HuH-7.5 (cell line): ENCODE data around the gene CALM3.
A peak's percentile ranks its signal among the peaks of the same experiment; 100 is the strongest.
"Not testable (repeated sequence)": the region's sequence is repeated elsewhere in the genome, so short reads cannot be mapped to it uniquely, and the experiment has no call there.

Experiments used
- DNase-seq: peaks from one replicate; pipeline ENCODE4 v3.0.0; 2011; ENCODE audit warnings: low spot score

Gene CALM3

DNA sequence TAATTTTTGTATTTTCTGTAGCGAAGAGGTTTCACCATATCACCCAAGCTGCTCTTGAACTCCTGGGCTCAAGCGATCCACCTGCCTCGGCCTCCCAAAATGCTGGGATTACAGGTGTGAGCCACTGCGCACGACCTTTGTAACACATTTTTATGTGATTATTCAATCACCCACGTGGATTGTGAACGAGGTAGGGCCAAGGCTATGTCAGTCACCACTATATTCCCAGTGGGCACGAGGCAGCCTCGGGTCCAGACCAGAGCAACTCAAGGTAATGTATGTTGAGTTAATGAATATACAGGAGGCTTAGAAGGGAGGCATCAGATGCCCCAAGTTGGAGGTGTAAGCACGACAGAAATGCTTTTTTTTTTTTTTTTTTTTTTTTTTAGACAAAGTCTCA is 14.8 kb downstream of the CALM3 start:
- DNase-seq: no peak

DNA sequence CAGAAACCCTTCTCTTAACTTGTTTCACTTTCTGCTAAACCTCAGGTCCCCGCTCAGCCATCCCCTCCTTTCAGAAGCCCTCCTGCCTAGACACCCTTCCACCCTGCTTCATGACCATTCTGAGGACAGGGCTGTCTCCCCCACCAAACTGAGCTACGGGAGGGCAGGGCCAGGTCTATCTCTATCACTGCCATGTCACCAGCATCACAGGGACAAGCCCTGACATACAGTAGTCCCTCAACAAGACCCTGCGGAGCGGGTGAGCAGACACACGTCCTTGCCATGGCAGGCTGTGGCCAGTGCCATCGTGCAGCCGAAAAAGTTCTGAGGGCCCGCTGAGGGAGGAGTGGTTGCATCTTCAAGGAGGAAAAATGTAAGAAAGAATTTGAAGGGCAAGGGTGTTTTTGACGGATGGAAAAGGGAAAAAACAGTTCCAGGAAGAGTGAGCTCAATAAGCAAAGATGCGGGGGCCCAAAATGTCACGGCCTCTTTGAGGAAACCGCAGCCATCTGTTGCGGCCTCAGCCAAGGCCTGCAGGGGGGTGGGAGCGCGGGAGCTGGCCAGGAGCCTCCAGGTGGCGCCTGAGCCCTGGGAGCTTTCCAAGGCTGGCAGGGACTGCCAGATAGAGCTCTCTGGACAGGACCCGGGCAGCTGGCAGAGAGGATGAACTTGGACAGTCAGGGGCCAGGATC is 15.6 kb downstream of the CALM3 start:
- peak; percentile 94 for DNase-seq

GRCh38 chr19:46617601-46618000 is 16.5 kb downstream of the CALM3 start:
- DNase-seq: no peak

- no peak for DNase-seq
Observed at GRCh38 chr19:46618670-46619231, 17.6 kb downstream of the CALM3 start.

GRCh38 chr19:46620267-46620666 is 19.1 kb downstream of the CALM3 start:
- no peak for DNase-seq

GRCh38 chr19:46620716-46621115 is 19.6 kb downstream of the CALM3 start:
- DNase-seq: no peak

DNA sequence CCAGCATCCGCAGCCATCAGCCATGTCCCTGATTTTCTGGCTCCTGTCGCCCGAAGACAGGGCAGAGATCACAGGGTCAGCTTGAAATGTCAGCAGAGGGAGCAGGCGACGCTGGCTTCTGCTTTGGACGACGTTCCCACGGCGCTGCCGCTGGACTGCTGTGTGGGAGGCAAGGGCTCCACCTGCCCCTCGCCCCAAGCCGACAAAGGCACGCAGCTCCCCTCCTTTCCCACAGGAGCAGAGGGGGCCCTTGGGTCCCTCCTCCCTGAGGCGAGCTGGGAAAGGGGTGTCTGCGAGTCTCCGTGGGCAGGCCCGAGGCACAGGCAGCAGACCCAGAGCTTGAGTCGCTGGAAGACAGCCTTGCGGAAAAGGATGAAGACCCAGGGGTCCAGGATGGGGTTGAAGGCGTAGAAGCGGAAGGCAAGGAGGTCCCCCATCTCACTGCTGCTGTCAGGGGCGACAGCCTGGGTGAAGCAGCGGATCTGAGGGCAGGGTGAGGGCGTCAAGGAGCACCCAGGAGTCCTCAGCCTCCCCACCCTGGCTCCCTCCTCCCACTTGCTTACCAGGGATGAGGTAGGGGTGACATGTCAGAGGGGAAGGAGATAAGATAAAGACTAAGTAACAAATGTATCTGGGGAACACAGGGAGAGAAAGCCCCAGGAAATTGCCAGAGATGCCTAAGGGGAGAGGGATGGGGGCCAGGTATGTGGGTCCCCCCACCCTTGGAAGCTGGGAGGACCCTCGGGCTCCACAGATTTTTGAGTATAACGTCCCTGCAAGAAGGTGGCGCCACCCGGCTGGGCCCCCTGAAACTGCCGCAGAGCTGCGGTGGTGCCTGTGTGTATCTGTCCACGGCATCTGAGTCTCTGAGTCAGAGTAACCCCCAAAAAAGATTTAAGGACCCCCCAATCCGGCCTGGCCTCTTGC is 20.3 kb downstream of the CALM3 start:
- DNase-seq: no peak

- DNase-seq: no peak
Observed at GRCh38 chr19:46622118-46622446, 21.0 kb downstream of the CALM3 start.

- no peak for DNase-seq
Observed at GRCh38 chr19:46623915-46624502, 22.9 kb downstream of the CALM3 start.

DNA sequence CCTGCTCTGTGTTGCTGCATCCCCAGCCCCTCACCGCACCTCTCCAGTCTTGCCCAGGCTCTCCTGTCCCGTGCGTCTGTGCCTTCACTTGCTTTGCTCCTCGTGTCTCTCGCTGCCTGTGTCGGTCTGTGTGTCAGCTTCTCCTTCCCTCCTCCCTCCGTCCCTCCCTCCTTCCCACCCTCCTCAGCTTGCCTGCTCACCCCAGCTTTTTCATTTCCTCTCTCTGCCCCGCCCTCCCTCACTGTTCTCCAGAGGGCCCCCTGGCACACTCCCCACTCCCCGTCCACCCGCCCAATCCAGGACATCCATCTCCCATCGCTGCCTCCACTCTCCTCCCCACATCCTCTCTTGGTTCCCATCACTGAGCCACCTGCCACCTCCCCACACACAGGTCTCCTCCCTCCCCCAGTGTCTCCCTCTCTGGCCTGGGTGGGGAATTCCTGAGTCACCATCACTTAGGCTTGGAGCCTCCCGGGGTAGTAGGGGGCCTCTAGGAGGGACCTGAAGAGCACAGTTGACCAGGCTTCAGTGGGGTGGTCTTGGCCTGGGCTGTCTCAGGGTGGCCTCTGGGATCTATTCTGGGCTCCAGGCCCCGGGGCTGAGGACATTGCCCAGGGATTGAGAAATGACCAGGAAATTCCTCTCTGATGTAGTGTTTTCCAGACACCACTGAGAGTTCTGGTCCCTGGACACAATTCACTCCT is 24.0 kb downstream of the CALM3 start, which contains the start of gene PTGIR:
Gene PTGIR (minus strand): TSS at position 132 of the 704 bp plus-strand sequence. CDS start 864 bp downstream, outside the sequence.
- no peak for DNase-seq

DNA sequence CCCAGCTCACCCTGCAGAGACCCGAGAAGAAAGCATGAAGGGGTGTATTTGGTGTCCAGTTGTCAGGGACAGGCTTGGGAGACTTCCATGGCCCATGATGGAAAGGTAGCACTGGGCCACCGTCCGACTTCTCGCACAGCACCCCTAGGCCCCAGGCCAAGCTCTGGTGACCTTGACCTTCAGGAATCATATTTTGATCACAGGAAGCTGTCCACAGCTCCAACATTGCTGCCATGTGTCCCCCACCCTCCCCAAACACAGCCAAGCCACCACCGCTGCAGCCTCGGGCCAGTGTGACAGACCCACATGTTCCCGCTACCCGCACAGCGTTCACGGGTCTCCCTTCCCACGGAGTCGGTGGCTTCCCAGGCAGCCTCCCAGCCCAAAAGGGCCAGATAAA is 24.6 kb downstream of the CALM3 start:
- DNase-seq: no peak

DNA sequence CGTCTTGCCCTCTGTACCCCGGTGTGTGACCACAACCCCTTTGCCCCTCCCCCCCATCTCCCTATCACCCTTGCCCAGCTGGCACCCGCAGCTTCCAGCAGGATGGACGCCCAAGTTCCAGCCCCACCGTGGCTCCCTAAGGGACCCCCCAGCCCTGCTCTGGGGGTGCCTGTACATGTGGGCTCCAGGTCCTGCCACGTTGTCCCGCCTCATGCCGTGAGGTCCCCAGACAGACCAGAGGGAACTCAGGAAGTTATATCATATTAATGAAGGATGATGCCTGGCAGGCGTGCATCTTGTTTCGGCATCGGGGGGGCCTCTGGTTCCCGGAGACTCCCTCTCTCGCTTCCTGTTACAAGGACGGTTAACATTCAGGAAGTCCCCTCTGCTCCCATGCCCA is 25.3 kb downstream of the CALM3 start:
- no peak for DNase-seq

DNA sequence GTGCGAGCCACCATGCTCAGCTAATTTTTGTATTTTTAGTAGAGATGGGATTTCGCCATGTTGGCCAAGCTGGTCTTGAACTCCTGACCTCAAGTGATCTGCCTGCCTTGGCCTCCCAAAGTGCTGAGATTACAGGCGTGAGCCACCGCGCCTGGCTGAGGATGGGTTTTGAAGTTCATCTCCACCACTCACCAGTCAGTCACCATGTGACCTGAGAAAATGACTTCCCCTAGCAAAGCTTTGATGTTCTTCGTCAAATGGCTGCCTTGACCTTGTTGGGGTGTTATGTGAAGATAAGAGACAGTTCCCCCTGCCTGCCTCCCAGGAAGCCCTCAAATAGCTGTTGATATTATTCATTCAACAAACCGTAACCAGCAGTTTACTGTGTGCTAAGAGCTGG is 27.8 kb downstream of the CALM3 start:
- DNase-seq: not testable (repeated sequence)

DNA sequence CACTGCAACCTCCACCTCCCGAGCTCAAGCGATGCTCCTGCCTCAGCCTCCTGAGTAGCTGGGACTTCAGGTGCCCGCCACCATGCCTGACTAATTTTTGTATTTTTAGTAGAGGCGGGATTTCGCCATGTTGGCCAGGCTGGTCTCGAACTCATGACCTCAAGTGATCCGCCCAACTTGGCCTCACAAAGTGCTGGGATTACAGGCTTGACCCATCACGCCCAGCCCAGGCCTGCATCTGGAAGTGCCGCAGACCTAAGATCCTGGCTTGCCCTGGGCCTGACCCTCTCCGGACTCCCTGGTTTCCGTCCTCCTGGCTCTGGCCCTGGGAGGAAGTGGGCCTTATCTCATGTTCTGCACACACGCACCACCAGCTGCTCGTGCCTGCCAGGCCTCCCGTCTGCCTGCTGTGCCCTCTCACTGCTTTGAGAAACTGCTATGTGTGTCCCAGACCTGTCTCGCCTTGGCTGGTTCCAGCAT is 28.5 kb downstream of the CALM3 start:
- no peak for DNase-seq

DNA sequence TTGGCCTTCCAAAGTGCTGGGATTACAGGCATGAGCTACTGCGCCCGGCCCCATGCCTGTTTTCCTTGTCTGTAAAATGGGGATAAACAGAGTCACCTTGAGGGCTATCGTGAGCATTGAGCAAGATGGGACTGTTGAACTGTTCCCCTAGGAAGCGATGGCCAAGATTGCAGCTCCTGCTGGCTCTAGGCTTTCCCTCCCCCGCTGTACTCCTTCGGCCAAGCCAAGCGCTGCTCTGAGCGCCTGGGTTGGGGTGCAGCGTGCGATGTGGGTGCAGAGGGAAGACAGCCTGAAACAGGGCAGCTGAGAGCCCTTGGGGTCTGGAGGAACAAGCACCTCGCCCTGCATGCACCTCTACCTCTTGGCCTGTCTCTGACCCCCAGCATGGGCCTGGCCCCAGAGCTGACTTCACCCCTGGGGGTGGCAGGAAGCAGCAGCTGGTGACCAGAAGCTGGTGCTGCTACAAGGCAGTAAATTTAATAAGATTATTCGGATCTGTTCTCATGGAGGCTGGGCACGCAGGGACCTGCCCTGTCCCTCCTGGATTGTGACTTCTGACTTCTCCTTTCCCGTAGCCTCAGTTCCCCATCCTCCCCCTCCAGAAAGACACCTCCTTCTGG is 29.6 kb downstream of the CALM3 start:
- no peak for DNase-seq

GRCh38 chr19:46631481-46631880 is 30.4 kb downstream of the CALM3 start:
- DNase-seq: no peak

GRCh38 chr19:46633130-46633529 is 32.0 kb downstream of the CALM3 start:
- no peak for DNase-seq

DNA sequence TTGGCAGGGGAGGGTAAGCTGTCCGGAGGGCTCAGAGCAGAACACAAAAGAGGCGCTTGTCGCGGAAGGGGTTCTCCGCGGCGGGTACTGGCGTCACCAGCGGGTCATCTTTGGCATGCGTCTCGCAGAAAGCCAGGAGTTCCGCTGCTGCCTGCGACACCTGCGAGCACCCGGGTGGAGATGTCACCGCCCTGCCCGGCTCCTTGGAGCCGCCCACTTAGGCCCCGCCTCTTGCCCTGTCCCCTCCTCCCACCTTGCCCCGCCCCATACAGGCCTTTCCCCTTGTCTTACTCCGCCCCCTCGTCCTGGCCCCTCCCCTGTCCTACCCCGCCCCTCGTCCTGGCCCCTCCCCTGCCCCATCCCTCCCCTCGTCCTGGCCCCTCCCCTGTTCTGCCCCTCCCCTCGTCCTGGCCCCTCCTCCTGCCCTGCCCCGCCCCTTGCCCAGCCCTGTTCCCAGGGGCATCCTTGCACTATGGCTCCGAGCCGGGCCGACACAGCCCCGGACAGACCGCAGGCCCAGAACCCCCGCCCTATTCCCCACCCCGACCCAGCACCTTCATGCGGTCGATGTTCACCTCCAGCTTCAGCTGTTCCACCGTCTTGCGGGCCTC is 33.0 kb downstream of the CALM3 start:
- DNase-seq: no peak

- no peak for DNase-seq
Observed at GRCh38 chr19:46634656-46635218, 33.6 kb downstream of the CALM3 start.

DNA sequence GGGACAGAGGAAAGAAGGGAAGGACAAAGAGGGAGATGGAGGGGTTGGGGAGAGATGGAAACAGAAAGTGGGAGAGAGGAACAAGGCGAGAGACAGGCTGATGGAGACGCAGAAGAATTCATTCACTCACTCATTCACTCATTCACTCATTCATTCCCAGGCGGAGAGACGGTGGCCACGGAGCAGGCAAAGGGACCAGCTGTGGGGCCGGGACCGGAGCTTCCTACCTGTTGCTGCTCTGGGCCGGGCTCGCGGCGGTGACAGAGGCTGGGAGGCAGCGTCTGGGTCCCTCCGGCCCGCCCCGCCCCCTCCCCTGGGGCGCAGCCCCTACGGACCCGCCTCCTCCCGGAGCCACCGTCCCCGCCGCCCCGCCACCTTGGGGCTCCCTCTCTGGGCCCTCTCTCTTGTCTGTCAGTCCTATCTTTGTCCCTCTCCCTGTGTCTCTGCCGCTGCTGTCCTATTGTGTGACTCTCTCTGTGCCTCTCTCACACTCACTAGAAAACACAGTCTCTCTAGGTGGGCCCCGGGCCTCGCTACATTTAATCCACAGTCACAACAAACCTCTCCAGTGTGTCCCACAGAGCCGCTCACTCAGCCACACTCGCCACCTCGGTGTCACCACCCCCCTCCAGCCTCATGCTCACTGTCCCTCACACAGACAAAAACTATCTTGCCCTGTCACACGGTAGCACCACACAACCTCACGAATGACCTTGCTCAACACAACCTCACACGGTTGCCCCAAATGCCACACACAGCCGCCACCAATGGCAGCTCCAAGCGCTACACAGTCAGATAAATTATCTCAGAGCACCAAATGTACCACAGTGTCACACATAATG is 35.0 kb downstream of the CALM3 start, which contains the start of gene GNG8:
Gene GNG8 (minus strand): TSS at position 283 of the 842 bp plus-strand sequence. CDS start 1,520 bp downstream, outside the sequence.
- no peak for DNase-seq
